ENCODE data around the gene CENATAC.

DNA sequence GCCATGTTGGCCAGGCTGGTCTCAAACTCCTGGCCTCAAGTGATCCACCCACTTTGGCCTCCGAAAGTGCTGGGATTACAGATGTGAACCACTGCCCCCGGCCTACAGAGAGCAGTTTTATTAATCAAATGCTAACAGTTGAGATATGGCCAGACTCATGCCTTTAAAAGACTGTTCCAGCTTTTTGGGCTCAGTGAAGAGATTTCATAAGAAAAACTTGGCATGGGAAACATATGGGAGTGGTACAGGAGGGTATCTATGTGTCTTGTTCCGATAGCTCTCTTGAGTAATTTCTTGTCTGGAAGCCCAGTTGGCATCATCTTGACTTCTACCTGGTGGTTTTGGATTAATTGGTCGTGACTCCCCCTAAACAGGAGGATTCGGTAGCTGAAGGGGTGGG, 40.9 kb downstream of the CENATAC start:
- TF ChIP-seq CTCF (conservative IDR thresholded peaks at IDR 0.05 in 1 of 2, IDR thresholded peaks at IDR 0.05 in 1 of 2; ENCODE audit: low read depth in 1 of 2, low read length in 2 of 2) (no peak), EZH2 (IDR thresholded peaks at IDR 0.05; ENCODE audit: low read length, missing control alignments) (no peak)
